Vagina (tissue), 2 donors: ENCODE measurements around the gene FAM25G. TPM values are rescaled to one million over a fixed set of nuclear protein-coding genes. Genes with fewer than 3 reads are reported as not detected.
"Not testable (repeated sequence)": the region's sequence is repeated elsewhere in the genome, so short reads cannot be mapped to it uniquely, and the experiment has no call there.

Source experiments
- DNase-seq, 2 donors: peaks; one replicate each; pipeline ENCODE4 v3.0.0-alpha.2; 2017; ENCODE audit errors: extremely low spot score in 2 of 2
- H3K27ac ChIP-seq: fragments of 200-600 bp; sonication (generic); one replicate; pipeline ENCODE4 v1.5.1; 2019
- H3K27me3 ChIP-seq: fragments of 200-600 bp; sonication (generic); one replicate; pipeline ENCODE4 v1.5.1; 2019
- H3K36me3 ChIP-seq, 2 donors: fragments of 200-600 bp; sonication (generic); one replicate each; pipeline ENCODE4 v1.5.1; 2017 to 2019
- H3K4me1 ChIP-seq: fragments of 200-600 bp; sonication (generic); one replicate; pipeline ENCODE4 v1.5.1; 2019
- H3K4me3 ChIP-seq, 2 donors: fragments of 200-600 bp; sonication (generic); 1 replicate in 1 of 2; 2 replicates in 1 of 2; pipeline ENCODE4 v1.5.1; 2016 to 2019
- H3K9me3 ChIP-seq: fragments of 200-600 bp; sonication (generic); one replicate; pipeline ENCODE4 v1.5.1; 2019
- intact Hi-C: fragments of 100-400 bp; cut with DNase I; formaldehyde crosslinking; loops from one replicate; pipeline ENCODE4 v1.15.1; 2023
- total RNA-seq: library from RNA; depleted of rRNA; stranded (reverse); fragments of >200 nt; gene quantifications from one replicate; pipeline ENCODE4 v1.2.3, GENCODE V29; 2016

FAM25G gene
- not detected for total RNA-seq

GRCh38 chr10:47491600-47491999 lies at the start of gene FAM25G:
FAM25G (minus strand) TSS chr10:47491700; CDS start chr10:47491674, 26 bp downstream.
- intact Hi-C loops, H3K27ac ChIP-seq, H3K36me3 ChIP-seq, H3K4me1 ChIP-seq, H3K27me3 ChIP-seq, H3K4me3 ChIP-seq, H3K9me3 ChIP-seq, DNase-seq: not testable (repeated sequence)

DNA sequence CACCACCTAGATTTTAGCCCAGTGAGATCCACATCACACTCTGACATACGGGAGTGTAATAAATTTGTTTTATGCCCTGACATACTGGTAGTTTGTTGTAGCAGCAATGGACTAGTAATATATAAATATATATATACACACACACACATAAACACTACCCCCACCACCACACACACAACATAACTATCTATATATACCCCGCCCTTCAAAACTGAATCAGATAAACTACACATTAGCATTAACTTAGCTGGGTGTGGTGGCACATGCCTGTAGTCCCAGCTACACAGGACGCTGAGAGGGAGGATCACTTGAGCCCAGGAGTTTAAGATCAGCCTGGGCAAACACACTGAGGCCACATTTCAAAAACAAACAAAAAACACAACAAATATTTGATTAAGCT lies 44.9 kb upstream of the FAM25G start:
- H3K27me3 ChIP-seq, H3K27ac ChIP-seq, DNase-seq, H3K4me1 ChIP-seq, intact Hi-C loops, H3K36me3 ChIP-seq, H3K9me3 ChIP-seq, H3K4me3 ChIP-seq: not testable (repeated sequence)

DNA sequence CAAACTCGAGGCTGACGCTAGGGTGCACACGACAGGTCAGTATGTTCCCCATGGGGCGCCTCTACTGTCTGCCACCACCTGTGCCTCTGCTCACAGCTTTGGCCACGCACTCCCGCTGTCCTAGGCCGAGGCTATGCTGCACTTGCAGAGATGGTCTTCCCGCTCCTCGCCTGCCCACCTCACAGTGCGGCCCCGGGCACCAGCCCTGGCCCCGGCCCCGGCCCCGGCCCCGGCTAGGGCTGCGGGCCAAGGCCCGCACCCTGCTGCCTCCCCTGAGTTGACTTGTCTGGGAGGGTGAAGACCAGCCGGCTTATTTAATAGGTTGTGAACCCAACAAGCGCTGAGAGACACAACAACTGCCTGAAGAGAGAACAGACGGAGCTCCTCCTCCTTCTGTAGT lies 32.0 kb upstream of the FAM25G start, which contains the start of gene AGAP9:
Gene AGAP9 (minus strand): TSS at position 164 of the 400 bp plus-strand sequence. CDS start 112 bp downstream, at position 52.
- DNase-seq, H3K4me1 ChIP-seq, intact Hi-C loops, H3K27me3 ChIP-seq, H3K9me3 ChIP-seq, H3K36me3 ChIP-seq, H3K4me3 ChIP-seq, H3K27ac ChIP-seq: not testable (repeated sequence)

- H3K36me3 ChIP-seq, intact Hi-C loops, H3K9me3 ChIP-seq, H3K27me3 ChIP-seq, H3K4me3 ChIP-seq, H3K4me1 ChIP-seq, H3K27ac ChIP-seq, DNase-seq: not testable (repeated sequence)
These were observed 10.8 kb upstream of the FAM25G start for GRCh38 chr10:47502313-47502712.

DNA sequence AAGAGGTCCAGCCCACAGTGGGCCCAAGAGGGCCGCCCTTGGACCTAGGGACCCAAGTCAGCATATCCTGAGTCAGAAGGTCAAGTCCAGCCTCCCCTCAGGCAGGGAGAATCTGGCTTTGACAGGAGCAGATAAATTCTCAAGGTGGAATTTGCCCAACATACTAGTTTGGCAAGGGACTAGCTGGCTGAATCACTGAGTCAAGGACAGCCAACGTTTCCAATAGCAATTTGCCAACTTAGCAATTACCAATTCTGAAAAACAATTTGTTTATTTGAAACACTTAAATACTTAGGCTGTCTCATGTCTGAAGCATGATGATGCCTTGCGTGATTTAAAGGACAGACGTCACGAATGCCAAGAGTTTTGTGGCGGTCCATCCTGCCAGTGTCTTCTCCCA lies 2.7 kb upstream of the FAM25G start:
- H3K27ac ChIP-seq, intact Hi-C loops, H3K4me1 ChIP-seq, H3K4me3 ChIP-seq, H3K36me3 ChIP-seq, H3K27me3 ChIP-seq, DNase-seq, H3K9me3 ChIP-seq: not testable (repeated sequence)

GRCh38 chr10:47489630-47490029 lies 1.9 kb downstream of the FAM25G start:
- H3K4me1 ChIP-seq, H3K27ac ChIP-seq, H3K9me3 ChIP-seq, H3K36me3 ChIP-seq, H3K4me3 ChIP-seq, intact Hi-C loops, H3K27me3 ChIP-seq, DNase-seq: not testable (repeated sequence)

DNA sequence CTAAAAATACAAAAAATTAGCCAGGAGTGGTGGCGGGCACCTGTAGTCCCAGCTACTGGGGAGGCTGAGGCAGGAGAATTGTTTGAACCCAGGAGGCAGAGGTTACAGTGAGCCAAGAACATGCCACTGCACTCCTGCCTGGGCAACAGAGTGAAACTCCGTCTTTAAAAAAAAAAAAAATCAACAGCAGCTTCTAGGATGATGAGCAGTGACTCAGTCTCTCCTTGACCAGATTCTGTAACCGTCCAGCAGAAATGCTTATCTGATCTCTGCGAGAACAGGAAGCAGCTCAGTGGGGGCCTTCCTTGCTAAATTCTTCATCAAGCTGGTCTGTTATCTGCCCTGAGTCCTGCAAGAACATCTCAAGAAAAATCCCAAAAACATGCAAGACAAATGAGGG lies 5.6 kb downstream of the FAM25G start:
- intact Hi-C loops: not testable (repeated sequence)

DNA sequence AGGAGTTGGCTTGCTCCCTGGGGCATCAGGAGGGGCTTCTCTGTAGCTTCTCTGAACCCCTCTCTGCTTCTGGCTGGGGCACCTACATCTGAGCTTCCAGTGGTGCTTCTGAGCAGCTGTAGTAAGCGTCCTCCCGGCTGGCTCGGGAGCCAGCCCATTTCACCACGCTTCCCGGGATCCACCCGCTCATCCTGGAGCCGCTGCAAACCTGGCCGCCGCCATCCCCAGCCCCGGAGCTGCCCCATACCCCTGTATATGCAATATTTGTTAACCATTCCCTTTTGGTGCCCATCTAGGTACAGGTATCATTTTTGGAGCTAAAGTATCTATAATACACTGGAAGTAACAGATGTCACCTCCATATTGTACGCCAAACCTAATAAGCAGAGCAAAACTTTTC lies 6.7 kb downstream of the FAM25G start:
- not testable (repeated sequence) for H3K4me3 ChIP-seq
- peak in 1 of 2 donors; percentile 29 for DNase-seq

More for the DNA sequence above, 5.6 kb downstream of the FAM25G start:
- not testable (repeated sequence) for H3K27me3 ChIP-seq, H3K9me3 ChIP-seq, H3K4me1 ChIP-seq, H3K36me3 ChIP-seq, DNase-seq, H3K4me3 ChIP-seq, H3K27ac ChIP-seq

DNA sequence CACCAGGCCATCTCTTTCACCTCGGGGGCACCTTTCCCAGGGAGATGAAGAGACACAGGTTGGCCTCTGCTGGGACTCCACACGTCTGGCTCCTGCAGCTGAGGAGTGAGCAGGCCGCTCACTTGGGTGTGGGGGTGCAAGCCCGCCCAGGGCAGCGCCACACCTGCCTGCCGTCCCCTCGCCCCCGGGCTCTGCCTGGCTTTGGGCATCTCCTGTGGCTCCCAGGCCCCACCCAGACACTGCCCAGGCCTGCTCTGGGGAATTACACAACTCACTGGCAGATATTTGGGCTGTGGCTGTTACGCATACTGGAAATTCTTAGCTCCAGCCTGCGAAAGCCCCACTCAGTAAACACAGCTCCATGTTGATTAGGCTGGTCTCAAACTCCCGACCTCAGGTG lies 7.6 kb downstream of the FAM25G start, which contains the start of gene ANXA8:
Gene ANXA8 (minus strand): TSS at position 193 of the 400 bp plus-strand sequence. CDS start 182 bp downstream, at position 11.
- intact Hi-C loops, H3K27ac ChIP-seq, H3K36me3 ChIP-seq, DNase-seq, H3K4me1 ChIP-seq, H3K27me3 ChIP-seq, H3K9me3 ChIP-seq: not testable (repeated sequence)
- H3K4me3 ChIP-seq: peak within 1 kb of the TSS in 1 of 2 donors; percentile 21

More for the DNA sequence above, 6.7 kb downstream of the FAM25G start:
- H3K9me3 ChIP-seq, H3K36me3 ChIP-seq, intact Hi-C loops, H3K27me3 ChIP-seq, H3K4me1 ChIP-seq, H3K27ac ChIP-seq: not testable (repeated sequence)

- H3K27ac ChIP-seq, H3K27me3 ChIP-seq, intact Hi-C loops, H3K4me3 ChIP-seq, H3K4me1 ChIP-seq, H3K9me3 ChIP-seq, DNase-seq, H3K36me3 ChIP-seq: not testable (repeated sequence)
These were observed 9.1 kb downstream of the FAM25G start for GRCh38 chr10:47482367-47482766.

DNA sequence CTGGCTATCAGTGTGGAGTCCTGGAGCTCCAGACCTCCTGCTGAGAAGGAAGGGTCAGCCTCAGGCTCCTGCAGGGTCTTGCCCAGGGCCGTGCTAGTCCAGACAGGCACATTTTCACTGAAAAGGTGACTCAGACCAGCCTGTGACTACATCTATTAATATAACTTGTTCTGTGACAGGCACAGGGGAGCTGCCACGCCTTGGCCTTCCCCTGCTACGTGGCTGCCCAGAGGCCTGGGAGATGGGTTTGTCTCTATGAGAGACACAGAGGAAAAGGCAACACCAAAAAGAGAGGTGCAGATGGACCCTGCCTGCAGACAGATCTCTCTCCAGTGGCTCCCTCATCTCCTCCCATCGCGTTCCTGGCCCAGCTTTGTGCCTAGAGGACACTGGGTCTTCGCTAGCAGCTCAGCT lies 9.7 kb downstream of the FAM25G start:
- H3K4me1 ChIP-seq, H3K9me3 ChIP-seq, H3K4me3 ChIP-seq, DNase-seq, intact Hi-C loops, H3K36me3 ChIP-seq, H3K27me3 ChIP-seq, H3K27ac ChIP-seq: not testable (repeated sequence)

DNA sequence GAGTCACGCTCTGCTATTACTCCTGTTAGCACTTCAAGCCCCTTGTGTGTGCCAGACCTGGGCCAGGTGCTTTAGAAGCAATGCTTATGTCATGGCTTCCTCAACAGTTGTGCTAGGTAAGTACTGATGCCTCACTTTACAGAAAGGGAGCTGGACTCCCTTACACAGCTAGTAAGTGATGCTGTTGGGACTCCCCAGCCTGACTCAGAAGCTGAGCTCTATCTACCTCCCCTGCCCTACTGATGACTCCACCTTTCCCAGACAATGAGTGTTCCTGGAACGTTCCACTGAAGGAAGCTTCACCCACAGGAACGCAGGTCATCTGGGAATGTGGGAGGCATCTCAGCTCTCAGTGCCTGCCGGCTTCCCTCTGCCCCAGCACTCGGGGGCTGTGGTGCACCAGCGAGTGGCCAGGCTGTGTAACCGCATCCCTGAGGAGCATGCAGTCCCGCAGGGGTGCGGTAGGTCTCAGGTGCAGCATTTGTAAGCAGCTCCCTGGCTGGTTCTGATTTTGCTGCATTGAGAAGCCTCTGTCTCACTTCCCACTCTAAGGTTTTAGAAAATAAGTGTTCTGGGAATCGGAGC lies 10.2 kb downstream of the FAM25G start:
- intact Hi-C loops, H3K9me3 ChIP-seq, H3K36me3 ChIP-seq, H3K4me1 ChIP-seq, H3K27ac ChIP-seq, H3K27me3 ChIP-seq, DNase-seq, H3K4me3 ChIP-seq: not testable (repeated sequence)

- H3K4me1 ChIP-seq, intact Hi-C loops, H3K4me3 ChIP-seq, DNase-seq, H3K36me3 ChIP-seq, H3K9me3 ChIP-seq, H3K27me3 ChIP-seq, H3K27ac ChIP-seq: not testable (repeated sequence)
These were observed 11.4 kb downstream of the FAM25G start for GRCh38 chr10:47480133-47480532.

DNA sequence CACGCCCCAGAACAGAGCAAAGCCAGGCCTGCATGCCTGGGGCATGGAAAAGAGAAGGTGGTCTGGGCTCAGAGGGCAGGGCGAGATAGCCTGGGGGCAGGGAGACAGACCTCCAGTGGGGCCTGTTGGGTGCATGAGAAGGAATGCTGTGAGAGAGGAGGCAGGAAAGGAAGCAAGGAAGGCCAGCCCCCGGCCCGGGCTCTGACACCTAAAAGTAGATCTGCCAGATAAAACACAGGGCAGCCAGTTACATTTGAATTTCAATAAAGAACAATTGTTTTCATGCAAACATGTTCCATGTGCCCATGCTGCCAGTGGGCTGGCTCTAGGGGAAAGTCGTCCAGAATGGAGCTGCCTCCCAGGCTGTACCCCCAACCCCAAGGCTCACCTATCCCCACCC lies 13.4 kb downstream of the FAM25G start:
- H3K27ac ChIP-seq, H3K4me3 ChIP-seq, H3K27me3 ChIP-seq, H3K9me3 ChIP-seq, intact Hi-C loops, H3K36me3 ChIP-seq, DNase-seq, H3K4me1 ChIP-seq: not testable (repeated sequence)
